Naive thymus-derived CD4-positive, alpha-beta T cell (primary cell): ENCODE measurements around the gene TRAF3. TPM values are rescaled to one million over a fixed set of nuclear protein-coding genes. Genes with fewer than 3 reads are reported as not detected.

ENCODE experiments used
- ATAC-seq: fragments of 150-1000 bp; cut with Tn5 transposase; 2 replicates; pipeline ENCODE4 v1.10.0; 2021; ENCODE audit warnings: mild to moderate bottlenecking, moderate library complexity
- CTCF ChIA-PET: fragments of 350-600 bp; sonication (Branson Sonifier 250); formaldehyde crosslinking; loops from one replicate; lab custom pipeline; 2021; ENCODE audit warnings: antibody characterized with exemption; lab: Charles Lee
- POLR2A ChIA-PET: fragments of 350-600 bp; sonication (Branson Sonifier 250); formaldehyde crosslinking; loops from one replicate; lab custom pipeline; 2021; ENCODE audit warnings: antibody characterized with exemption, inconsistent platforms; lab: Charles Lee
- DNase-seq, 9 donors: peaks; one replicate each; pipeline versions ENCODE4 v3.0.0 to v3.0.0-alpha.2; 2020 to 2022; ENCODE audit warnings: mixed read lengths in 1 of 9
- H3K27ac ChIP-seq: one replicate; pipeline ENCODE4 v1.7.0; 2013; ENCODE audit warnings: mild to moderate bottlenecking, low read depth, low read length, moderate library complexity
- H3K27me3 ChIP-seq, 2 donors: one replicate each; pipeline ENCODE4 v1.7.0; 2013; ENCODE audit warnings: low read length in 2 of 2, mild to moderate bottlenecking in 2 of 2, moderate library complexity in 2 of 2; ENCODE audit not compliant: control insufficient read depth in 2 of 2, insufficient read depth in 2 of 2
- H3K36me3 ChIP-seq, 3 experiments: 1 replicate in 2 of 3; 2 replicates in 1 of 3; pipeline ENCODE4 v1.7.0; 2013; ENCODE audit warnings: low read length in 3 of 3, mild to moderate bottlenecking in 3 of 3, moderate library complexity in 1 of 3; ENCODE audit not compliant: insufficient read depth in 3 of 3, control insufficient read depth in 2 of 3
- H3K4me1 ChIP-seq, 2 donors: one replicate each; pipeline ENCODE4 v1.7.0; 2013; ENCODE audit warnings: low read length in 2 of 2, mild to moderate bottlenecking in 2 of 2, moderate library complexity in 1 of 2; ENCODE audit not compliant: control insufficient read depth in 2 of 2, insufficient read depth in 2 of 2
- H3K4me3 ChIP-seq: 2 replicates; pipeline ENCODE4 v1.7.0; 2013; ENCODE audit warnings: mild to moderate bottlenecking, low read length
- H3K9me3 ChIP-seq, 3 experiments: 1 replicate in 2 of 3; 2 replicates in 1 of 3; pipeline ENCODE4 v1.7.0; 2013; ENCODE audit warnings: low read length in 3 of 3; ENCODE audit not compliant: control insufficient read depth in 2 of 3
- H3K27ac Mint-ChIP-seq, 9 donors: one replicate each; pipeline ENCODE4 v1.8.0; 2020 to 2022; ENCODE audit warnings: mixed read lengths in 9 of 9, mild to moderate bottlenecking in 8 of 9, moderate library complexity in 5 of 9, inconsistent platforms in 2 of 9
- H3K27me3 Mint-ChIP-seq, 5 donors: one replicate each; pipeline ENCODE4 v1.8.0; 2021 to 2022; ENCODE audit warnings: mixed read lengths in 5 of 5, mild to moderate bottlenecking in 1 of 5
- H3K36me3 Mint-ChIP-seq, 5 donors: one replicate each; pipeline ENCODE4 v1.8.0; 2020 to 2022; ENCODE audit warnings: mixed read lengths in 5 of 5, mild to moderate bottlenecking in 3 of 5, inconsistent platforms in 1 of 5
- H3K4me1 Mint-ChIP-seq, 7 donors: one replicate each; pipeline ENCODE4 v1.8.0; 2020 to 2022; ENCODE audit warnings: mixed read lengths in 7 of 7, mild to moderate bottlenecking in 3 of 7, inconsistent platforms in 1 of 7
- H3K4me3 Mint-ChIP-seq, 10 donors: one replicate each; pipeline ENCODE4 v1.8.0; 2020 to 2022; ENCODE audit warnings: mild to moderate bottlenecking in 10 of 10, mixed read lengths in 10 of 10, moderate library complexity in 6 of 10, inconsistent platforms in 2 of 10
- H3K9me3 Mint-ChIP-seq, 11 donors: one replicate each; pipeline ENCODE4 v1.8.0; 2020 to 2022; ENCODE audit warnings: mixed read lengths in 11 of 11, mild to moderate bottlenecking in 4 of 11, inconsistent platforms in 1 of 11, moderate library complexity in 1 of 11
- intact Hi-C, 2 donors: fragments of 100-400 bp; cut with micrococcal nuclease; formaldehyde crosslinking; loops; one replicate each; pipeline ENCODE4 v1.15.1; 2023
- polyA plus RNA-seq, 2 donors: library from polyadenylated mRNA; unstranded; fragments of 300-500 nt; fragmentation: Illumina TruSeq; gene quantifications; one replicate each; pipeline ENCODE4 v1.2.3, GENCODE V29; 2021
- total RNA-seq, 6 experiments: library from RNA in 5 of 6; stranded (reverse) in 5 of 6; gene quantifications; 1 replicate in 5 of 6; 2 replicates in 1 of 6; pipeline ENCODE4 v1.2.3 and lab custom pipeline; 2021 to 2026

TRAF3 gene
- total and polyA plus RNA-seq, 7 experiments from 2014 or later, result 16.1 to 74.4 (median 30.4) TPM

- Histone ChIP-seq H3K4me1 (peaks cover 0 to 6% of the 10 kb centered on the region in 2 donors), H3K4me3 (no peak overlapping the region), H3K9me3 (no peaks in the 10 kb centered on the region), H3K27ac (no peak overlapping the region), H3K36me3 (peaks cover 0 to 20% (median 4%) of the 10 kb centered on the region in 3 experiments), H3K27me3 (no peaks in the 10 kb centered on the region)
- Mint-ChIP-seq H3K9me3 (no peaks in the 10 kb centered on the region), H3K36me3 (peaks cover 4 to 18% (median 15%) of the 10 kb centered on the region in 5 donors), H3K4me1 (peaks cover 29 to 69% (median 58%) of the 10 kb centered on the region in 7 donors), H3K4me3 (no peak overlapping the region), H3K27ac (peak overlapping the region in 3 of 9 donors; percentile 34 to 38 (median 34)), H3K27me3 (no peaks in the 10 kb centered on the region)
- CTCF ChIA-PET, result no interaction called here
- POLR2A ChIA-PET, result no interaction called here
- ATAC-seq (no peak), DNase-seq (no peak)
- intact Hi-C loops, result no loop called here
Observed at GRCh38 chr14:102829016-102829548, 51.8 kb downstream of the TRAF3 start.

- ChIA-PET CTCF (no interaction called here), POLR2A (no interaction called here)
- Histone ChIP-seq H3K4me3 (no peak overlapping the region), H3K9me3 (no peaks in the 10 kb centered on the region), H3K4me1 (peaks cover 0 to 5% of the 10 kb centered on the region in 2 donors), H3K36me3 (peaks cover 0 to 20% (median 4%) of the 10 kb centered on the region in 3 experiments), H3K27ac (no peak overlapping the region), H3K27me3 (no peaks in the 10 kb centered on the region)
- Mint-ChIP-seq H3K27ac (peak overlapping the region in 1 of 9 donors; percentile 54), H3K4me3 (no peak overlapping the region), H3K4me1 (peaks cover 27 to 57% (median 50%) of the 10 kb centered on the region in 7 donors), H3K27me3 (no peaks in the 10 kb centered on the region), H3K36me3 (peaks cover 10 to 29% (median 19%) of the 10 kb centered on the region in 5 donors), H3K9me3 (no peaks in the 10 kb centered on the region)
- ATAC-seq, result no peak
- intact Hi-C loops, result no loop called here
- DNase-seq, result no peak
Observed at GRCh38 chr14:102830474-102831045, 53.3 kb downstream of the TRAF3 start.

GRCh38 chr14:102831163-102831804, 54.0 kb downstream of the TRAF3 start:
- Mint-ChIP-seq H3K27me3 (no peaks in the 10 kb centered on the region), H3K27ac (peak overlapping the region in 3 of 9 donors; percentile 19 to 85 (median 30)), H3K4me1 (peaks cover 22 to 50% (median 43%) of the 10 kb centered on the region in 7 donors), H3K4me3 (peak overlapping the region in 1 of 10 donors; percentile 55), H3K36me3 (peaks cover 10 to 30% (median 19%) of the 10 kb centered on the region in 5 donors), H3K9me3 (no peaks in the 10 kb centered on the region)
- peaks cover 0 to 20% (median 4%) of the 10 kb centered on the region in 3 experiments for H3K36me3 ChIP-seq
- H3K4me1 ChIP-seq, result peaks cover 0 to 5% of the 10 kb centered on the region in 2 donors
- intact Hi-C loops, result no loop called here
- no peak overlapping the region for H3K27ac ChIP-seq
- no peak for DNase-seq
- no peak overlapping the region for H3K4me3 ChIP-seq
- H3K27me3 ChIP-seq, result no peaks in the 10 kb centered on the region
- ChIA-PET POLR2A (interaction anchor here (0.7 kb wide), 1 partner anchor 1913 kb away, joined by 3 read pairs; no protein-coding TSS in a partner anchor), CTCF (no interaction called here)
- no peak for ATAC-seq
- no peaks in the 10 kb centered on the region for H3K9me3 ChIP-seq

- POLR2A ChIA-PET, result no interaction called here
- peaks cover 16 to 41% (median 19%) of the 10 kb centered on the region in 5 donors for H3K36me3 Mint-ChIP-seq
Observed at GRCh38 chr14:102833341-102833740, 56.1 kb downstream of the TRAF3 start.

GRCh38 chr14:102833991-102834390, 56.7 kb downstream of the TRAF3 start:
- Mint-ChIP-seq H3K4me1 (peaks cover 10 to 40% (median 29%) of the 10 kb centered on the region in 7 donors), H3K27me3 (no peaks in the 10 kb centered on the region), H3K27ac (no peak overlapping the region), H3K4me3 (no peak overlapping the region), H3K36me3 (peaks cover 19 to 44% (median 19%) of the 10 kb centered on the region in 5 donors), H3K9me3 (peaks cover 0 to 1% (median 0%) of the 10 kb centered on the region in 11 donors)
- H3K9me3 ChIP-seq, result no peaks in the 10 kb centered on the region
- no peaks in the 10 kb centered on the region for H3K27me3 ChIP-seq
- intact Hi-C loops, result no loop called here
- DNase-seq (no peak), ATAC-seq (no peak)
- no peak overlapping the region for H3K4me3 ChIP-seq
- ChIA-PET CTCF (no interaction called here), POLR2A (no interaction called here)
- H3K4me1 ChIP-seq, result peaks cover 0 to 5% of the 10 kb centered on the region in 2 donors
- no peak overlapping the region for H3K27ac ChIP-seq
- peaks cover 0 to 20% (median under 1%) of the 10 kb centered on the region in 3 experiments for H3K36me3 ChIP-seq

More at GRCh38 chr14:102833341-102833740, 56.1 kb downstream of the TRAF3 start:
- H3K9me3 ChIP-seq, result no peaks in the 10 kb centered on the region
- intact Hi-C loops, result no loop called here
- no peak overlapping the region for H3K27ac Mint-ChIP-seq
- H3K4me3 Mint-ChIP-seq, result no peak overlapping the region
- no peak overlapping the region for H3K4me3 ChIP-seq
- no peaks in the 10 kb centered on the region for H3K27me3 ChIP-seq
- peaks cover 0 to under 1% (median 0%) of the 10 kb centered on the region in 11 donors for H3K9me3 Mint-ChIP-seq
- no peak for ATAC-seq
- H3K27ac ChIP-seq, result no peak overlapping the region
- H3K4me1 ChIP-seq, result peaks cover 0 to 5% of the 10 kb centered on the region in 2 donors
- peaks cover 0 to 20% (median 4%) of the 10 kb centered on the region in 3 experiments for H3K36me3 ChIP-seq
- peaks cover 13 to 44% (median 32%) of the 10 kb centered on the region in 7 donors for H3K4me1 Mint-ChIP-seq
- no peak for DNase-seq
- CTCF ChIA-PET, result interaction anchor here (0.6 kb wide), 1 partner anchor 247 kb away, joined by 3 read pairs; no protein-coding TSS in a partner anchor
- H3K27me3 Mint-ChIP-seq, result no peaks in the 10 kb centered on the region

GRCh38 chr14:102835959-102836358, 58.7 kb downstream of the TRAF3 start:
- H3K27ac Mint-ChIP-seq, result peak overlapping the region in 1 of 9 donors; percentile 55
- Histone ChIP-seq H3K27me3 (no peaks in the 10 kb centered on the region), H3K27ac (no peak overlapping the region), H3K4me1 (no peaks in the 10 kb centered on the region), H3K36me3 (peaks cover 0 to 10% (median 0%) of the 10 kb centered on the region in 3 experiments), H3K4me3 (no peak overlapping the region), H3K9me3 (no peaks in the 10 kb centered on the region)
- ChIA-PET CTCF (interaction anchor here (0.9 kb wide), 1 partner anchor 173 kb away, joined by 3 read pairs; no protein-coding TSS in a partner anchor), POLR2A (no interaction called here)
- H3K4me1 Mint-ChIP-seq, result peaks cover 9 to 32% (median 19%) of the 10 kb centered on the region in 7 donors
- peaks cover 0 to 1% (median 0%) of the 10 kb centered on the region in 11 donors for H3K9me3 Mint-ChIP-seq
- intact Hi-C loops, result no loop called here
- DNase-seq (no peak), ATAC-seq (no peak)
- no peak overlapping the region for H3K4me3 Mint-ChIP-seq
- H3K27me3 Mint-ChIP-seq, result no peaks in the 10 kb centered on the region
- H3K36me3 Mint-ChIP-seq, result peaks cover 15 to 44% (median 24%) of the 10 kb centered on the region in 5 donors
